WTC11 (cell line): Measurements from ENCODE around the gene MACROD2.

Experiments
- NR2C2 ChIP-seq: sonication (generic); formaldehyde crosslinking; IDR thresholded peaks from 2 replicates; pipeline ENCODE4 v1.8.0; 2022; ENCODE audit warnings: mild to moderate bottlenecking, missing genetic modification reagents
- SMAD4 ChIP-seq: sonication (generic); formaldehyde crosslinking; IDR thresholded peaks from 2 replicates; pipeline ENCODE4 v1.8.0; 2022; ENCODE audit warnings: mild to moderate bottlenecking, missing genetic modification reagents
- TF ChIP-seq, protein P1 (sequence below): fragments of 200-600 bp; IDR thresholded peaks from 2 replicates; pipeline ENCODE4 v1.8.0; 2022; ENCODE audit warnings: antibody characterized with exemption
- TF ChIP-seq, protein P2 (sequence below): sonication (generic); formaldehyde crosslinking; IDR thresholded peaks from 2 replicates; pipeline ENCODE4 v1.8.1; 2023; ENCODE audit warnings: mild to moderate bottlenecking, missing genetic modification reagents
- TF ChIP-seq, protein P3 (sequence below): sonication (generic); formaldehyde crosslinking; IDR thresholded peaks from 2 replicates; pipeline ENCODE4 v1.8.0; 2022; ENCODE audit warnings: mild to moderate bottlenecking, missing genetic modification reagents

DNA sequence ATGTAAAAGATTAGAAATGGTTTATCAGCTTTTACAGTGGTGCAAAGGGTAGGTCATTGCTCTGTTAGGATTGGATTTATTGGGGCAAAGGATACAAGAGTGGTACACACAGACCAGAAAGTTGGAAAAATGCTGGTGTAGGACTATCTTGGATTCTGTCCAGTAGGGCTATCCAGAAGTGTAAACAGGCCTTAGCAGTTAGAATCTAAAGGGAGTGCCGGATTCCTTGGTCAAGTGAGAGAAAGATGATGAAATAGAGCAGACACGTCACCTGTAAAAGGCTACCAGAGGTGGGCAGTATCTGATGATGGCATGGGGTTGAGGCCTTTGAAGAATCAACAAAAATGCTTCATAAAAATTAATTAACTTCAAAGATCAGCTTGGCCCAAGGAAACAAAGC, 1602.0 kb downstream of the MACROD2 start:
- TF ChIP-seq, protein P1, sequence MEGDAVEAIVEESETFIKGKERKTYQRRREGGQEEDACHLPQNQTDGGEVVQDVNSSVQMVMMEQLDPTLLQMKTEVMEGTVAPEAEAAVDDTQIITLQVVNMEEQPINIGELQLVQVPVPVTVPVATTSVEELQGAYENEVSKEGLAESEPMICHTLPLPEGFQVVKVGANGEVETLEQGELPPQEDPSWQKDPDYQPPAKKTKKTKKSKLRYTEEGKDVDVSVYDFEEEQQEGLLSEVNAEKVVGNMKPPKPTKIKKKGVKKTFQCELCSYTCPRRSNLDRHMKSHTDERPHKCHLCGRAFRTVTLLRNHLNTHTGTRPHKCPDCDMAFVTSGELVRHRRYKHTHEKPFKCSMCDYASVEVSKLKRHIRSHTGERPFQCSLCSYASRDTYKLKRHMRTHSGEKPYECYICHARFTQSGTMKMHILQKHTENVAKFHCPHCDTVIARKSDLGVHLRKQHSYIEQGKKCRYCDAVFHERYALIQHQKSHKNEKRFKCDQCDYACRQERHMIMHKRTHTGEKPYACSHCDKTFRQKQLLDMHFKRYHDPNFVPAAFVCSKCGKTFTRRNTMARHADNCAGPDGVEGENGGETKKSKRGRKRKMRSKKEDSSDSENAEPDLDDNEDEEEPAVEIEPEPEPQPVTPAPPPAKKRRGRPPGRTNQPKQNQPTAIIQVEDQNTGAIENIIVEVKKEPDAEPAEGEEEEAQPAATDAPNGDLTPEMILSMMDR: no peak
- TF ChIP-seq, protein P2, sequence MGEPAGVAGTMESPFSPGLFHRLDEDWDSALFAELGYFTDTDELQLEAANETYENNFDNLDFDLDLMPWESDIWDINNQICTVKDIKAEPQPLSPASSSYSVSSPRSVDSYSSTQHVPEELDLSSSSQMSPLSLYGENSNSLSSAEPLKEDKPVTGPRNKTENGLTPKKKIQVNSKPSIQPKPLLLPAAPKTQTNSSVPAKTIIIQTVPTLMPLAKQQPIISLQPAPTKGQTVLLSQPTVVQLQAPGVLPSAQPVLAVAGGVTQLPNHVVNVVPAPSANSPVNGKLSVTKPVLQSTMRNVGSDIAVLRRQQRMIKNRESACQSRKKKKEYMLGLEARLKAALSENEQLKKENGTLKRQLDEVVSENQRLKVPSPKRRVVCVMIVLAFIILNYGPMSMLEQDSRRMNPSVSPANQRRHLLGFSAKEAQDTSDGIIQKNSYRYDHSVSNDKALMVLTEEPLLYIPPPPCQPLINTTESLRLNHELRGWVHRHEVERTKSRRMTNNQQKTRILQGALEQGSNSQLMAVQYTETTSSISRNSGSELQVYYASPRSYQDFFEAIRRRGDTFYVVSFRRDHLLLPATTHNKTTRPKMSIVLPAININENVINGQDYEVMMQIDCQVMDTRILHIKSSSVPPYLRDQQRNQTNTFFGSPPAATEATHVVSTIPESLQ (CRISPR knock-in tag): no peak
- no peak for TF ChIP-seq NR2C2
- TF ChIP-seq, protein P3, sequence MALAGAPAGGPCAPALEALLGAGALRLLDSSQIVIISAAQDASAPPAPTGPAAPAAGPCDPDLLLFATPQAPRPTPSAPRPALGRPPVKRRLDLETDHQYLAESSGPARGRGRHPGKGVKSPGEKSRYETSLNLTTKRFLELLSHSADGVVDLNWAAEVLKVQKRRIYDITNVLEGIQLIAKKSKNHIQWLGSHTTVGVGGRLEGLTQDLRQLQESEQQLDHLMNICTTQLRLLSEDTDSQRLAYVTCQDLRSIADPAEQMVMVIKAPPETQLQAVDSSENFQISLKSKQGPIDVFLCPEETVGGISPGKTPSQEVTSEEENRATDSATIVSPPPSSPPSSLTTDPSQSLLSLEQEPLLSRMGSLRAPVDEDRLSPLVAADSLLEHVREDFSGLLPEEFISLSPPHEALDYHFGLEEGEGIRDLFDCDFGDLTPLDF (CRISPR knock-in tag): no peak
- no peak for TF ChIP-seq SMAD4
